HG02642 (cell line): Measurements from ENCODE around the gene PNMA6E.

ENCODE experiments used
- ATAC-seq: cut with Tn5 transposase; IDR thresholded peaks from one replicate; pipeline ENCODE4 v1.9.1; 2021; ENCODE audit warnings: mild to moderate bottlenecking; ENCODE audit not compliant: unreplicated experiment, poor library complexity

Gene PNMA6E

GRCh38 chrX:153365670-153366069 is 35.5 kb downstream of the PNMA6E start:
- ATAC-seq = no peak

GRCh38 chrX:153361781-153362397 is 39.3 kb downstream of the PNMA6E start:
- ATAC-seq = no peak

- ATAC-seq = no peak
Measured at GRCh38 chrX:153357877-153358276, 43.3 kb downstream of the PNMA6E start.

- ATAC-seq = no peak
Measured at GRCh38 chrX:153353416-153353815, 47.7 kb downstream of the PNMA6E start.

GRCh38 chrX:153352858-153353257 is 48.3 kb downstream of the PNMA6E start:
- ATAC-seq = no peak

- no peak for ATAC-seq
Measured at GRCh38 chrX:153351981-153352380, 49.2 kb downstream of the PNMA6E start.

- no peak for ATAC-seq
Measured at GRCh38 chrX:153349952-153350351, 51.2 kb downstream of the PNMA6E start.

- no peak for ATAC-seq
Measured at GRCh38 chrX:153348421-153348820, 52.7 kb downstream of the PNMA6E start.

GRCh38 chrX:153347530-153347929 is 53.6 kb downstream of the PNMA6E start:
- ATAC-seq = no peak
